HG03460 (cell line): Measurements from ENCODE around the gene GRK3.

ENCODE experiments used
- ATAC-seq: cut with Tn5 transposase; IDR thresholded peaks from one replicate; pipeline ENCODE4 v1.9.1; 2021; ENCODE audit not compliant: unreplicated experiment

Gene GRK3

GRCh38 chr22:25750569-25751173 lies 186.2 kb downstream of the GRK3 start:
- no peak for ATAC-seq

DNA sequence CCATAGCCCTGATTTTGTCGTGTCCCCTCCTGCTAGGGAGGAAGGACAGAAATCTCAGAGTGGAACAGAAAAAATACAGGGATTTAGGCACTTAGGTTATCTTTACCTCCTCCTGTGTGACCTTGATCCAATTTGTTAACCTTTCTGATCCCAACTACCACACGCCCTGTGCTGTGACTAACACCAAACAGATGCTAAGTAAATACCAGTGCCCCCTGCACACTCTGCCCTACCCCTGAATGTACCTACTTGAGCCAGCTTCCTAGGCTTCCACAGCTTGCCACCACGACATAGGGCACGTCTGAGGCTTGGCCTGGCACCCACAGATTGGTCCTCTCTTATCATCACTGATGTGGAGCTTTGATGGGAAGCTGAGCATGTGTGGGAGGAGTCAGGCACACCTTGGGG lies 186.7 kb downstream of the GRK3 start:
- no peak for ATAC-seq

DNA sequence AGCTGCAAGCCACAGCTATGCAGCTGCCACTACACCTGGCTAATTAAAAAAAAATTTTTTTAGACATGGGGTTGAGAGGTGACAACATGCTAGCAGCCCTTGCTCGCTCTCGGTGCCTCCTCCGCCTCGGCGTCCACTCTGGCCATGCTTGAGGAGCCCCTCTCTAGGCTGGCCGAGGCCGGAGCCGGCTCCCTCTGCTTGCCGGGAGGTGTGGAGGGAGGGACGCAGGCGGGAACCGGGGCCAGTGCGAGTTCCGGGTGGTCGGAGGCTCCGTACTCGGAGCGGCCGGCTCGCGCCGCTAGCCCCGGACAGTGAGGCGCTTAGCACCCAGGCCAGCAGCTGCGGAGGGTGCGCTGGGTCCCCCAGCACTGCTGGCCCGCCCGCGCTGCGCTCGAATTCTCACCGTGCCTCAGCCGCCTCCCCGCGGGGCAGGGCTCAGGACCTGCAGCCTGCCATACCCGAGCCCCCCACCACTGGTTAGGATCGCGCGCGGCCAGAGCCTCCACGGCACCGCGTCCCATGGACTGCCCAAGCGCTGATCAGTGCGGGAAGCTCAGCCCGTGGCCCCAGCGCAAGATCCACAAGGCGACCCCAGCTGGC lies 188.2 kb downstream of the GRK3 start:
- ATAC-seq, result no peak

DNA sequence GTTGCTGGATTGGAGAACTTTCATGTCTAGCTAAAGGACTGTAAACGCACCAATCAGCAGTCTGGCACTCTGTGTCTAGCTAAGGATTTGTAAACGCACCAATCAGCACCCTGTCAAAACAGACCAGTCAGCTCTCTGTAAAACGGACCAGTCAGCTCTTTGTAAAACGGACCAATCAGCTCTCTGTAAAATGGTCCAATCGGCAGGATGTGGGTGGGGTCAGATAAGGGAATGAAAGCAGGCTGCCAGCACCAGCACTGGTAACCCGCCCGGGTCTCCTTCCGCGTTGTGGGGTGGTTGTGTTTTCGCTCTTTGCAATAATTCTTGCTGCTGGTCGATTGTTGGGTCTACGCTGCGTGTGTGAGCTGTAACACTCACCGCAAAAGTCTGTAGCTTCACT lies 188.8 kb downstream of the GRK3 start:
- ATAC-seq, result no peak

- ATAC-seq, result no peak
Observed at GRCh38 chr22:25754527-25755202, 190.2 kb downstream of the GRK3 start.

DNA sequence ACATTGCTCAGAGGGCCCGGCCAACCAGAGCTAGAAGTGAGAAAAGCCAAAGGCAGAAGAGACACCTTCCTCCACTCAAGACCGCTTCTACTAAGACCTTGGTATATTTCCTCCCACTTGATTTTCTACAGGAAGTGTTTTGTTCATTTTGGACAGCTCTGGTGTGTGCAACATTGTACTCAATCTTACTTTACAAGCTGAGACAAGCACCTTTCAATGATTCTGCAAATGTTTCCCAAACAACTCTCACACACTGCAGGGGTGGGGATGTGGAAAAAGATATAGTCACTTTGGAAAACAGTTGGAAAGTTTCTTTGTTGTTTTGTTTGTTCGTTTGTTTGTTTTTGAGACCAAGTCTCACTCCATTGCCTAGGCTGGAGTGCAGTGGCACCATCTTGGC lies 193.2 kb downstream of the GRK3 start:
- no peak for ATAC-seq

GRCh38 chr22:25758316-25758715 lies 193.8 kb downstream of the GRK3 start:
- ATAC-seq, result no peak

DNA sequence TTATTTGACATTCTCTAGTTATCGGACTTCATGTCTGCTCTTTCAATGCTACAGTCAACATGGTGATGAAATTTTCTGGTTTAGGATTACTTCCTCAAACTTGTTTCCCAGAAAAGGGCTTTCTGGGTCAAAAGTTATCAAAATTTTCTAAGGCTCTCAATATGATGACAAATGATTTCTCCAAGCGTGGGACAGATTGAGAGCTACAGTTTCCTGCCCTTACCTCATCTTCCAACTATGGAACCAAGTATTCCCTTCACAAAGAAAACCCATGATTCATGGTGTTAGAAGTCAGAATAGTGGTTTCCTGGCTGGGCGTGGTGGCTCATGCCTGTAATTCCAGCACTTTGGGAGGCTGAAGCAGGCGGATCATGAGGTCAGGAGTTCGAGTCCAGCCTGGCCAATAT lies 195.4 kb downstream of the GRK3 start:
- ATAC-seq, result no peak

DNA sequence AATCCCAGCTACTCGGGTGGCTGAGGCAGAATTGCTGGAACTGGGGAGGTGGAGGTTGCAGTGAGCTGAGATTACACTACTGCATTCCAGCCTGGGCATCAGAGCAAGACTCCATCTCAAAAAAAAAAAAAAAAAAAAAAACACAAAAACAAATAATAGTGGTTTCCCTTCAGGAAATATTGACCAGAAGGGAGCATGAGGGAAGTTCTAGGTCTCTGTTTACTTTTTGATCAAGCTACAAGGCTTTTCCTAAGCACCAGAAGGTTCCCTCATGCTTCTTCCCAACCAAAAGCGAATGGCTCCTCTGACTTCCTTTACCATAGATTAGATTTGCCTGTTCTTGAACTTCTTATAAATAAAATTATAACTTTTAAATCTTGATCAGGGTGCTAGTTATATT lies 195.8 kb downstream of the GRK3 start:
- no peak for ATAC-seq

GRCh38 chr22:25760848-25761595 lies 196.5 kb downstream of the GRK3 start:
- no peak for ATAC-seq

- no peak for ATAC-seq
Observed at GRCh38 chr22:25762147-25762546, 197.7 kb downstream of the GRK3 start.

GRCh38 chr22:25763239-25763777 lies 198.8 kb downstream of the GRK3 start:
- ATAC-seq, result no peak

DNA sequence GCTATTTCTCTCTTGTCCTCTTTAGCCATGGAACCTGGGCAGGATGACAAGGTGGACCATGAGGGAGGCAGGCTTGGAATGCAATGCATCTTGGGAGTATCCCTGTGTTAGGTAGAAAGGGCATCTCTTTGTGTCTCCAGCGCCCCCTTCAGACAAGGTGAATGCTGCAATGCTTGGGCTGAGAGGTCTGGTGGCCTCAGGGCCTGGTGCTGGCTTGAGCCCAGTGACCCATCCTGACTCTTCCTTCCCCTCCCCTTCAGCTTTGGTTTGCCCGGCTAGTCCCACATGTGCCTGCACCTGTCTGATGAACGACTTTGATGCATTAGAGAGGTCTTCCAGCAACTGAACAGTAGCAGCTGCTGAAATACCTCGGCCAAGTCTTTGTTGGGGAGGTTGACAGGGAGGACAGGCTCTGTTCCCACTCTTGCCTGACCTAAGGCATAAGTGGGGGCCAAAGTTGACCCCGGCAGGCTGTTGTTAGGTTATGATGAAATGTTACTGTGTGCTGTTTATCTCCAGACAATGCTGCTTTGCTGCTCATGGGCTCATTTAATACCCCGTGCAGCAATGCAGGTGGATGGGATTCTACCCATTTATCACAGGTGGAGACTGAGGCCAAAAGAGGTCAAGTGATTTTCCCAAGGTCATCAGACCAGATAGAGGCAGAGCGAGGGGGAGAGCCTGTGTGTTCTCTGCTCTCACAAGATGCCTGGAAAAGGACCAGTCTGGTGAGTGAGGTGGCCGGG lies 200.0 kb downstream of the GRK3 start:
- no peak for ATAC-seq

DNA sequence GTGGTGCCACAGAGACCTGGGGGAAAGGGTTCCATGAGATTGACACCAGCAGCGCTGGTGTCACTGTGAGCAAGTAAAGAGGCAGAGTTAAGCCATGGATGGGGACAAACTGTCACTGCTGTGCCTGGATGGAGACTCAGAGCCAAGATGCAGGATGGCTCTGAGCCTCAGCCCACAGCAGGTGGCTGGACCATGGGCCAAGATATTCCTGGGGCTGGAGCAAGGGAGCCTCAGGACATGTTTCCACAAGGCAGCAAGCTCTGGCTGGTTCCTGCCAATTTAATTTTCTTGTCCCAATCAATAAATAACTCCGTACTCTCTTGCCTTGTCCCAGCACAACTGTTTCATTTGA lies 200.5 kb downstream of the GRK3 start:
- ATAC-seq, result no peak

GRCh38 chr22:25765801-25766200 lies 201.3 kb downstream of the GRK3 start:
- ATAC-seq, result no peak

DNA sequence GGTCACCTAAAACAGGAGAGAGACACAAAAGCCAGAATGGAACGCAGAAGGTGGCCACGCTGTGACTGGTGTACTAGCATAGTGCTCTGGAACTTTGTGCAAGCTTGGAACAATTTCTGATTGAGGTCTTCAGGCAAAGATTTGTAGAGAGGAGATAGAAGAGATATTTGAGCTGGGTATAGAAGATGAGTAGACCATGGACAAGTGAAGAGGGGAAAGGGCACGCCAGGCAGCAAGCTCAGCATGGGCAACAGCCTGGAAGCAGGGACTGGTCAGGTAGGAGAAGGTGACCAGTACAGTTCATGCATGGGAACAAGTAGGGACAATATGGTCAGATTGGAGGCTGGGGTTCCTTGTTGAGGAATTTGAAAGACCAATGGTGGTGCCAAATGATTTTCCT lies 201.9 kb downstream of the GRK3 start:
- ATAC-seq, result no peak

DNA sequence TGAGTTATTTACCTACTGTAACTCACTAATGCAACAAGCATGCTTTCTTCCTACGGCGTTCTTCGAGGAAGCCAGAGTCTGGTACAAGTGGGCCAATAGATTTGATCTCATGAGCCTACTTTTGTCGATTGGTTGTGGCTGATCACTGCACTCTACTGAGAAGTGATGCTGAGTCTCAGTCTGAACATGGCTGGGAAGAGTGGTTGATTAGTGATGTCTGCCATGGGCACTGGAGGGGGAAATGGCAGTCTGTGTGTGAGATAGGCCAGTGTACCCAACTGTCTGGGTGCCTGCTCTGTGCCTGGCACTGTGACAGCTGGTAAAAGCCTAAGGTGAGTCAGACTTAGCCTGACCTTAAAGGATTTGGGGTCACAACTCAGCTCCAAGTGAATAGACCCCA lies 205.9 kb downstream of the GRK3 start:
- no peak for ATAC-seq

DNA sequence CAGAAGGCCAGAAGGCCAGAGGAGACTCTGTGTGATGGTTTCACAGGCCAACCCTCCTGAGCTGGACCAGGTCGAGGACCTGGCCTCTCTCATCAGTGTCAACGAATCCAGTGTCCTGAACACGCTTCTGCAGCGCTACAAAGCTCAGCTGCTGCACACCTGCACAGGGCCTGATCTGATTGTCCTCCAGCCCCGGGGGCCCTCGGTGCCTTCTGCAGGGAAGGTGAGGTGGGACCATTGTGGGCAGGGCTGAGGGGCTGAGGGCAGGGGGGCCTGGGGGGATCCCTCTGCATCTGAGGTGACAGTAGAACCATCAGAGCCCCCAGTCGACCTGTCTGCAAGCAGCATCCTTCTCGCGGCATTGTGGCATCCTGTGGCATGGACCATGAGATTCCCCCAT lies 207.8 kb downstream of the GRK3 start:
- no peak for ATAC-seq

- ATAC-seq, result no peak
Observed at GRCh38 chr22:25774575-25775026, 210.1 kb downstream of the GRK3 start.

DNA sequence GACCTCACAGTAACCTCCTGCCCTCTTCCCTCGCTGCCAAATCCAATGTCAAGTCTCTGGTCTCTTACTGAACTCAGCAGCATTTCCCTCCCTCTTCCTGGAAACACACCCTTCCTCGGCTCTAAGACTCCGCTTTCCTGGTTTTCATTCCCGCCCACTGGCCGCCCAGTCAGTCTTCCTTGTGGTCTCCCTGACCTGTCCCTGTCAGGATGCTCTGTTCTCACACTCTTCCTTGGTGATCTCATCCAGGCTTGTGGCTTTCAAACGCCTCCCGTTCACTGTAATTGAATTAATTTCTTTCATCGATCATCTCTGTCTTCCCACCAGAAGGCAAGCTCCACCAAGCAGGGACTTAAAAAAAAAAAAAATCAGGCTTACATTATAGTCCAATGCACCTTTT lies 211.1 kb downstream of the GRK3 start:
- no peak for ATAC-seq

DNA sequence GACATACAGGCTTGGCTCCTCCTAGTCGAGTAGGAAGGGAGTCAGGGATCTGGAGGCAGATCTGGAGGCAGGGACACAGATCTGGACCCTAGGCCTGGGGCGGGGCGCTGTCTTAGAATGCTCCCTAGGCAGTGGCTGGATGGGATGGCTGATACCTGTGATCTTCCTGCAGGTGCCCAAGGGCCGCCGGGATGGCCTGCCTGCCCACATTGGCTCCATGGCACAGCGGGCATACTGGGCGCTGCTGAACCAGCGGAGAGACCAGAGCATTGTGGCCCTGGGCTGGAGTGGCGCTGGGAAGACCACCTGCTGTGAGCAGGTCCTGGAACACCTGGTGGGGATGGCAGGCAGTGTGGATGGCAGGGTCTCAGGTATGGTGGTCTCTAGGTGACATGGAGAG lies 212.9 kb downstream of the GRK3 start:
- ATAC-seq, result no peak
